ENCODE results near the gene NXF3.
"Not testable (repeated sequence)": the region's sequence is repeated elsewhere in the genome, so short reads cannot be mapped to it uniquely, and the experiment has no call there.

NXF3 gene

GRCh38 chrX:103092942-103093341 lies at the start of gene NXF3:
TSS of gene NXF3 (minus strand) at chrX:103093143. CDS start at chrX:103093023, 120 bp downstream.
- no peak for DNase-seq (ENCODE audit: low read depth in 2 of 2, low spot score in 1 of 2)

GRCh38 chrX:103136528-103136927 lies 43.6 kb upstream of the NXF3 start:
- not testable (repeated sequence) for DNase-seq (ENCODE audit: low read depth in 2 of 2, low spot score in 1 of 2)

- no peak for DNase-seq (ENCODE audit: low read depth in 2 of 2, low spot score in 1 of 2)
Observed at GRCh38 chrX:103124284-103124683, 31.3 kb upstream of the NXF3 start.

- no peak for DNase-seq (ENCODE audit: low read depth in 2 of 2, low spot score in 1 of 2)
Observed at GRCh38 chrX:103120748-103121147, 27.8 kb upstream of the NXF3 start.

GRCh38 chrX:103116970-103117369 lies 24.0 kb upstream of the NXF3 start:
- not testable (repeated sequence) for DNase-seq (ENCODE audit: low read depth in 2 of 2, low spot score in 1 of 2)

- DNase-seq (ENCODE audit: low read depth in 2 of 2, low spot score in 1 of 2) = not testable (repeated sequence)
Observed at GRCh38 chrX:103109497-103109896, 16.6 kb upstream of the NXF3 start.

- DNase-seq (ENCODE audit: low read depth in 2 of 2, low spot score in 1 of 2) = no peak
Observed at GRCh38 chrX:103107836-103108235, 14.9 kb upstream of the NXF3 start.

- DNase-seq (ENCODE audit: low read depth in 2 of 2, low spot score in 1 of 2) = not testable (repeated sequence)
Observed at GRCh38 chrX:103107227-103107737, 14.3 kb upstream of the NXF3 start.

GRCh38 chrX:103104370-103104769 lies 11.4 kb upstream of the NXF3 start:
- DNase-seq (ENCODE audit: low read depth in 2 of 2, low spot score in 1 of 2) = not testable (repeated sequence)

GRCh38 chrX:103103866-103104265 lies 10.9 kb upstream of the NXF3 start:
- not testable (repeated sequence) for DNase-seq (ENCODE audit: low read depth in 2 of 2, low spot score in 1 of 2)

GRCh38 chrX:103101299-103102042 lies 8.5 kb upstream of the NXF3 start:
- no peak for DNase-seq (ENCODE audit: low read depth in 2 of 2, low spot score in 1 of 2)

- DNase-seq (ENCODE audit: low read depth in 2 of 2, low spot score in 1 of 2) = no peak
Observed at GRCh38 chrX:103100484-103100883, 7.5 kb upstream of the NXF3 start.

- no peak for DNase-seq (ENCODE audit: low read depth in 2 of 2, low spot score in 1 of 2)
Observed at GRCh38 chrX:103099691-103100090, 6.7 kb upstream of the NXF3 start.

- no peak for DNase-seq (ENCODE audit: low read depth in 2 of 2, low spot score in 1 of 2)
Observed at GRCh38 chrX:103098488-103098887, 5.5 kb upstream of the NXF3 start.

GRCh38 chrX:103081051-103081450 lies 11.9 kb downstream of the NXF3 start:
- DNase-seq (ENCODE audit: low read depth in 2 of 2, low spot score in 1 of 2) = no peak

GRCh38 chrX:103073467-103073866 lies 19.5 kb downstream of the NXF3 start:
- no peak for DNase-seq (ENCODE audit: low read depth in 2 of 2, low spot score in 1 of 2)

GRCh38 chrX:103066606-103067005 lies 26.3 kb downstream of the NXF3 start:
- no peak for DNase-seq (ENCODE audit: low read depth in 2 of 2, low spot score in 1 of 2)

- no peak for DNase-seq (ENCODE audit: low read depth in 2 of 2, low spot score in 1 of 2)
Observed at GRCh38 chrX:103063918-103064434, 29.0 kb downstream of the NXF3 start, which contains the start of gene BEX1. TSS of gene BEX1 (minus strand) at chrX:103064171. CDS start at chrX:103063274, 897 bp downstream.

- no peak for DNase-seq (ENCODE audit: low read depth in 2 of 2, low spot score in 1 of 2)
Observed at GRCh38 chrX:103063191-103063845, 29.6 kb downstream of the NXF3 start.

GRCh38 chrX:103061486-103061885 lies 31.5 kb downstream of the NXF3 start:
- no peak for DNase-seq (ENCODE audit: low read depth in 2 of 2, low spot score in 1 of 2)

- DNase-seq (ENCODE audit: low read depth in 2 of 2, low spot score in 1 of 2) = no peak
Observed at GRCh38 chrX:103056902-103057301, 36.0 kb downstream of the NXF3 start.

GRCh38 chrX:103052625-103053024 lies 40.3 kb downstream of the NXF3 start:
- no peak for DNase-seq (ENCODE audit: low read depth in 2 of 2, low spot score in 1 of 2)
